NB4 (cell line): ENCODE data around the gene TNFRSF18.

Experiments used
- DNase-seq: peaks from one replicate; pipeline ENCODE4 v3.0.0; 2010; ENCODE audit warnings: low read depth
- H3K4me3 ChIP-seq: one replicate; pipeline ENCODE4 v1.5.1; 2011; ENCODE audit warnings: mild to moderate bottlenecking, low read depth, low read length, moderate library complexity
- MAX ChIP-seq: IDR thresholded peaks from 2 replicates; pipeline ENCODE4 v1.6.1; 2011; ENCODE audit warnings: low read depth, low read length
- MYC ChIP-seq: IDR thresholded peaks from 2 replicates; pipeline ENCODE4 v1.6.1; 2011; ENCODE audit warnings: low read depth, low read length
- POLR2A ChIP-seq: IDR thresholded peaks from 2 replicates; pipeline ENCODE4 v1.6.1; 2011; ENCODE audit warnings: mild to moderate bottlenecking; ENCODE audit not compliant: insufficient read length; ENCODE audit errors: extremely low read depth
- TF ChIP-seq, protein P1 (sequence below): IDR thresholded peaks from one replicate; pipeline ENCODE4 v1.5.1; 2012; ENCODE audit warnings: low read depth, low read length

TNFRSF18 gene

DNA sequence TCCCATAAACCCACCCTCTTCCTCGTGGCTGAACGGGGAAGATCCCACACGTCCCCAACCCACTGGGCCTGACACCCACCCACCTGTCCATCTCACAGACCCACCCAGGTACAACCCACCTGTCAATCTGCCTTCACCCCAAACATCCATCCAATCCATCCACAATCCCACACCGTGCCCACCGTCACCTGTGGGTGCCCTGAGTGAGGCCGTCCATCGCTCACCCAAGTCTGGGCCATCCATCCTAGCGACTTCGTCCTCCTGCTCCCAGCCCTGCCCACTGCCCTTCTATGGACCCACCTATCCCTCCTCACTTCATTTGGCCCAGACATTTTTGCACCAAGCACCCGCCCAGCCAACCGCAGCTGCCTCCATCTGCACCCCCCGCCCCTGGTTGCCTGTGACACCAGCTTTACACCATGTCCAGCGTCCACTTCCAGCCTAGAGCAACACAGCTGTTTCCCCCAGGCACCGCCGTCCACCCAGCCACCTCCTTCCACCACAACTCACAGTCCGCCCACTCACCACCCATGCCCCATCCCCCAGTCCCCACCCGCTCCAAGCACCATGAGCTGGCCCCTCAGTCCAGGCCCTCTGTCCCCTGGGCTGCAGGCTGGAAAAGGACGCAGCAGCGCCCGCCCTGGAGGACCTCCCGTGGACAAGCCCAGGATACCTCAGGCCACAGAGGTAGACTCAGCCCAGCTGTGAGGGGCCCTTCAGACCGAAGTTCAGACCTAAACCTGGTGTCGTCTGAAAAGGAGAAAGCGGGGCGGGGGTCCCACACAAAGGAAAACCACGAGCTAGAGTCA lies 25.1 kb downstream of the TNFRSF18 start:
- TF ChIP-seq MAX (no peak), MYC (no peak), POLR2A (no peak)
- TF ChIP-seq, protein P1, sequence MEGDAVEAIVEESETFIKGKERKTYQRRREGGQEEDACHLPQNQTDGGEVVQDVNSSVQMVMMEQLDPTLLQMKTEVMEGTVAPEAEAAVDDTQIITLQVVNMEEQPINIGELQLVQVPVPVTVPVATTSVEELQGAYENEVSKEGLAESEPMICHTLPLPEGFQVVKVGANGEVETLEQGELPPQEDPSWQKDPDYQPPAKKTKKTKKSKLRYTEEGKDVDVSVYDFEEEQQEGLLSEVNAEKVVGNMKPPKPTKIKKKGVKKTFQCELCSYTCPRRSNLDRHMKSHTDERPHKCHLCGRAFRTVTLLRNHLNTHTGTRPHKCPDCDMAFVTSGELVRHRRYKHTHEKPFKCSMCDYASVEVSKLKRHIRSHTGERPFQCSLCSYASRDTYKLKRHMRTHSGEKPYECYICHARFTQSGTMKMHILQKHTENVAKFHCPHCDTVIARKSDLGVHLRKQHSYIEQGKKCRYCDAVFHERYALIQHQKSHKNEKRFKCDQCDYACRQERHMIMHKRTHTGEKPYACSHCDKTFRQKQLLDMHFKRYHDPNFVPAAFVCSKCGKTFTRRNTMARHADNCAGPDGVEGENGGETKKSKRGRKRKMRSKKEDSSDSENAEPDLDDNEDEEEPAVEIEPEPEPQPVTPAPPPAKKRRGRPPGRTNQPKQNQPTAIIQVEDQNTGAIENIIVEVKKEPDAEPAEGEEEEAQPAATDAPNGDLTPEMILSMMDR: no peak
- H3K4me3 ChIP-seq: no peak overlapping the region
- DNase-seq: no peak

GRCh38 chr1:1179983-1180861 lies 26.2 kb downstream of the TNFRSF18 start:
- H3K4me3 ChIP-seq: no peak overlapping the region
- DNase-seq: no peak
- TF ChIP-seq, protein P1: no peak
- TF ChIP-seq MYC: no peak

DNA sequence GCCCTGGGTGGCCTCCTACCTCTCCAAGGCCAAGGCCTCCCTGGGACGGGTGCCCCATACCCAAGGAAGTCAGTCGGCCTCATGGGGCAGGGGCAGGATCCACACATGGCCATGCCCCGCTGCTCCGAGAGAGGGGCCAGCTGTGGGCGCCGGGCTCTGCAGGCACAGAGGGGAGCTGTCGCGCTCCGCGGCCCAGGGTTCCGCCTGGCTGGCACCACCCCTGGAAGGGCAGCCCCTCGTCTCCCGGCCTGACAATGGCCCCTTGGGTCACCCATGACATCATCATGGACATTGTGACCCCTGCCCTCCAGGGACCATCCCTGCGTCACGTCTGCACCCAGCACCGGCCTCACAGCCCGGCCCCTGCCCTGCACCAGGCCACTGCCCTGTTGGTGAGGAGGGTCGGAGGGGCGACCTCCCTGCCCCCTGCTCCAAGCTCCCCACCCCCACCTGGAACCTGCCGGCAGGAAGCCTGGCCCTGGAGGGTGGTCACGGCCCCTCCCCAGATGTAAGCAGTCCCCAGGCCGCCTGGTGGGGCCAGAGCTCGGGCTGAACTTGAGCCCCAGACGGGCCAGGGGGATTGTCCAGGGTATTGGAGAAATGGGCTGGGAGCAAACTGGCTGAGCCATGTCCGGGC lies 26.9 kb downstream of the TNFRSF18 start:
- DNase-seq: no peak
- no peak for TF ChIP-seq POLR2A
- TF ChIP-seq, protein P1: no peak
- TF ChIP-seq MYC: no peak
- no peak for TF ChIP-seq MAX
- no peak overlapping the region for H3K4me3 ChIP-seq

- DNase-seq: no peak
- TF ChIP-seq, protein P1: no peak
- TF ChIP-seq MAX: no peak
- TF ChIP-seq MYC: no peak
- no peak for TF ChIP-seq POLR2A
- no peak overlapping the region for H3K4me3 ChIP-seq
Observed at GRCh38 chr1:1178794-1179331, 27.5 kb downstream of the TNFRSF18 start.

GRCh38 chr1:1177452-1178206 lies 28.8 kb downstream of the TNFRSF18 start:
- no peak for DNase-seq
- TF ChIP-seq, protein P1: no peak
- TF ChIP-seq MYC: no peak
- no peak for TF ChIP-seq POLR2A
- no peak overlapping the region for H3K4me3 ChIP-seq
